ENCODE results near the gene INTS4. TPM values are rescaled to one million over a fixed set of nuclear protein-coding genes. Genes with fewer than 3 reads are reported as not detected.
"Not testable (repeated sequence)": the region's sequence is repeated elsewhere in the genome, so short reads cannot be mapped to it uniquely, and the experiment has no call there.

INTS4 gene
- total and polyA plus RNA-seq, 8 donors = 15.9 to 27.1 (median 17.9) TPM

- no peak for TF ChIP-seq CTCF (IDR thresholded peaks at IDR 0.05)
- 90 to 92% methylated on average over 3 of the region's 3 CpGs for WGBS, 2 donors
- Histone ChIP-seq H3K36me3 (no peaks in the 10 kb centered on the region), H3K4me3 (no peak overlapping the region), H3K27me3 (no peaks in the 10 kb centered on the region), H3K27ac (peak overlapping the region in 3 of 4 donors; percentile 23 to 67 (median 25)), H3K4me1 (peaks cover 10 to 36% (median 15%) of the 10 kb centered on the region in 3 donors), H3K9me3 (no peaks in the 10 kb centered on the region)
- DNase-seq (no peak), ATAC-seq (no peak), FAIRE-seq (no peak)
- intact Hi-C loops (cut with DNase I) = no loop called here
These were observed 37.2 kb upstream of the INTS4 start for GRCh38 chr11:78031629-78032028.

- 19 to 20% methylated on average over 7 of the region's 7 CpGs for WGBS, 2 donors
- Histone ChIP-seq H3K27ac (peak overlapping the region in 3 of 4 donors; percentile 37 to 79 (median 58)), H3K4me1 (peaks cover 10 to 36% (median 15%) of the 10 kb centered on the region in 3 donors), H3K36me3 (no peaks in the 10 kb centered on the region), H3K9me3 (no peaks in the 10 kb centered on the region), H3K27me3 (no peaks in the 10 kb centered on the region), H3K4me3 (no peak overlapping the region)
- DNase-seq (peak; percentile 82 to 95 (median 88)), ATAC-seq (peak; percentile 90 to 96 (median 95)), FAIRE-seq (no peak)
- intact Hi-C loops (cut with DNase I) = no loop called here
- TF ChIP-seq CTCF (IDR thresholded peaks at IDR 0.05) = no peak
These were observed 36.2 kb upstream of the INTS4 start for GRCh38 chr11:78030429-78031325.

- peaks cover 10 to 41% (median 15%) of the 10 kb centered on the region in 3 donors for H3K4me1 ChIP-seq
- H3K27me3 ChIP-seq; H3K36me3 ChIP-seq; FAIRE-seq; H3K27ac ChIP-seq; H3K4me3 ChIP-seq; H3K9me3 ChIP-seq; intact Hi-C loops (cut with DNase I); DNase-seq; ATAC-seq: not testable (repeated sequence)
- 79 to 82% methylated on average over 9 of the region's 9 CpGs for WGBS, 2 donors
These were observed 34.0 kb upstream of the INTS4 start for GRCh38 chr11:78028423-78028822.

- WGBS, 2 donors = 62 to 68% methylated on average over 2 of the region's 2 CpGs
- Histone ChIP-seq H3K27ac (no peak overlapping the region), H3K9me3 (no peaks in the 10 kb centered on the region), H3K4me1 (peaks cover 10 to 42% (median 15%) of the 10 kb centered on the region in 3 donors), H3K27me3 (no peaks in the 10 kb centered on the region), H3K36me3 (no peaks in the 10 kb centered on the region), H3K4me3 (no peak overlapping the region)
- ATAC-seq (no peak), FAIRE-seq (no peak), DNase-seq (no peak)
- intact Hi-C loops (cut with DNase I) = no loop called here
- TF ChIP-seq CTCF (IDR thresholded peaks at IDR 0.05) = no peak
These were observed 33.3 kb upstream of the INTS4 start for GRCh38 chr11:78027759-78028158.

GRCh38 chr11:78025378-78025777 lies 30.9 kb upstream of the INTS4 start:
- intact Hi-C loops (cut with DNase I) = no loop called here
- ATAC-seq (no peak), DNase-seq (no peak), FAIRE-seq (no peak)
- Histone ChIP-seq H3K9me3 (no peaks in the 10 kb centered on the region), H3K36me3 (no peaks in the 10 kb centered on the region), H3K4me1 (peaks cover 3 to 18% (median 5%) of the 10 kb centered on the region in 3 donors), H3K4me3 (no peak overlapping the region), H3K27me3 (no peaks in the 10 kb centered on the region), H3K27ac (no peak overlapping the region)
- TF ChIP-seq CTCF (IDR thresholded peaks at IDR 0.05) = no peak

Data from pancreas (tissue), 10 donors.